BLaER1 treated with 17β-estradiol and CSF1 and Interleukin-3, amounts not matched to agents 10 nM and 100 nM (cell line): ENCODE data around the gene PRPF8.
"Not testable (repeated sequence)": the region's sequence is repeated elsewhere in the genome, so short reads cannot be mapped to it uniquely, and the experiment has no call there.

Source experiments
- H3K27ac ChIP-seq, 11 experiments: shearing (Covaris generic); formaldehyde crosslinking; 2 replicates each; pipeline ENCODE4 v1.8.1; 2022
- H3K27me3 ChIP-seq, 11 experiments: shearing (Covaris generic); formaldehyde crosslinking; 2 replicates each; pipeline ENCODE4 v1.8.1; 2022
- H3K36me3 ChIP-seq, 11 experiments: shearing (Covaris generic); formaldehyde crosslinking; 2 replicates each; pipeline ENCODE4 v1.8.1; 2022
- H3K4me1 ChIP-seq, 10 experiments: shearing (Covaris generic); formaldehyde crosslinking; 2 replicates each; pipeline ENCODE4 v1.8.1; 2022
- H3K4me2 ChIP-seq, 11 experiments: shearing (Covaris generic); formaldehyde crosslinking; 2 replicates each; pipeline ENCODE4 v1.8.1; 2022
- H3K4me3 ChIP-seq, 10 experiments: shearing (Covaris generic); formaldehyde crosslinking; 2 replicates each; pipeline ENCODE4 v1.8.1; 2022
- H3K9ac ChIP-seq, 11 experiments: shearing (Covaris generic); formaldehyde crosslinking; 2 replicates each; pipeline ENCODE4 v1.8.1; 2022
- H3K9me3 ChIP-seq, 11 experiments: shearing (Covaris generic); formaldehyde crosslinking; replicated peaks in 1 of 11; 2 replicates each; pipeline ENCODE4 v1.8.1; 2022
- H4K20me1 ChIP-seq, 11 experiments: shearing (Covaris generic); formaldehyde crosslinking; 2 replicates each; pipeline ENCODE4 v1.8.1; 2022
- Cebpa-rat ChIP-seq, 11 experiments: shearing (Covaris generic); IDR thresholded peaks; 2 replicates each; pipeline ENCODE4 v1.8.1; 2022

Gene PRPF8

DNA sequence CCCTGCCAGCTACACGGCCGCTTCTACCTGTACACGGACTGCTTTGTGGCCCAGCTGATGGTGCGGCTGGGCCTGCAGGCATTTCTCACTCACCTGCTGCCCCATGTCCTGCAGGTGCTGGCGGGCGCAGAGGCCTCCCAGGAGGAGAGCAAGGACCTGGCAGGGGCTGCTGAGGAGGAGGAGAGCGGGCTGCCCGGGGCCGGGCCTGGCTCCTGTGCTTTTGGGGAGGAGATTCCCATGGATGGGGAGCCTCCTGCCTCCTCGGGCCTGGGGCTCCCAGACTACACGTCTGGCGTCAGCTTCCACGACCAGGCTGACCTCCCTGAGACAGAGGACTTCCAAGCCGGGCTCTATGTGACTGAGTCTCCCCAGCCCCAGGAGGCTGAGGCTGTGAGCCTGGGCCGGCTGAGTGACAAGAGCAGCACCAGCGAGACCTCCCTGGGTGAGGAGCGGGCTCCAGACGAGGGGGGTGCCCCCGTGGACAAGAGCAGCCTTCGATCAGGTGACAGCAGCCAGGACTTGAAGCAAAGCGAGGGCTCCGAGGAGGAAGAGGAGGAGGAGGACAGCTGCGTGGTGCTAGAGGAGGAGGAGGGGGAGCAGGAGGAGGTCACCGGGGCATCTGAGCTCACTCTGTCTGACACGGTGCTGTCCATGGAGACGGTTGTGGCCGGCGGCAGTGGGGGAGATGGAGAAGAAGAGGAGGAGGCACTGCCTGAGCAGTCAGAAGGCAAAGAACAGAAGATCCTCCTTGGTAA, 43.4 kb upstream of the PRPF8 start:
- peaks cover 31 to 66% (median 47%) of the 10 kb centered on the region in 11 experiments for H3K36me3 ChIP-seq
- peak overlapping the region; percentile 22 to 94 (median 48); a peak in 17 of 22 replicates for H3K9ac ChIP-seq
- H3K27me3 ChIP-seq, result no peaks in the 10 kb centered on the region
- H3K4me1 ChIP-seq, result peaks cover 67 to 90% (median 79%) of the 10 kb centered on the region in 10 experiments
- TF ChIP-seq Cebpa-rat (IDR thresholded peaks at IDR 0.05), result no peak
- H3K4me2 ChIP-seq, result peak overlapping the region in 10 of 11 experiments; percentile 4 to 99 (median 65); a peak in 18 of 22 replicates
- H3K9me3 ChIP-seq, result no peaks in the 10 kb centered on the region
- peak overlapping the region in 6 of 11 experiments; percentile 8 to 45 (median 34); a peak in 10 of 22 replicates for H3K27ac ChIP-seq
- peak overlapping the region in 3 of 10 experiments; percentile 8 to 40 (median 26); a peak in 5 of 20 replicates for H3K4me3 ChIP-seq
- H4K20me1 ChIP-seq, result peaks cover 0 to 77% (median 40%) of the 10 kb centered on the region in 11 experiments; a peak in 16 of 22 replicates

DNA sequence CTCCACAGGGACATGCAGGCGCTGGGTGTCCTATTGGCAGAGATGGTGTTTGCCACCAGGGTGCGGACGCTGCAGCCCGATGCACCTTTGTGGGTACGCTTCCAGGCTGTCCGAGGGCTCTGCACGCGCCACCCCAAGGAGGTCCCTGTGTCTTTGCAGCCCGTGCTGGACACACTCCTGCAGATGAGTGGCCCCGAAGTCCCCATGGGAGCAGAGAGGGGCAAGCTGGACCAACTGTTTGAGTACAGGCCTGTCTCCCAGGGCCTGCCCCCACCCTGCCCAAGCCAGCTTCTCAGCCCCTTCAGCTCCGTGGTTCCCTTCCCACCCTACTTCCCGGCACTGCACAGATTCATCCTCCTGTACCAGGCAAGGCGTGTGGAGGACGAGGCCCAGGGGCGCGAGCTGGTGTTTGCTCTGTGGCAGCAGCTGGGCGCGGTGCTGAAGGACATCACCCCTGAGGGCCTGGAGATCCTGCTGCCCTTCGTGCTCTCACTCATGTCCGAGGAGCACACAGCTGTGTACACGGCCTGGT, 42.7 kb upstream of the PRPF8 start:
- Histone ChIP-seq H3K9me3 (no peaks in the 10 kb centered on the region), H3K4me3 (peak overlapping the region in 3 of 10 experiments; percentile 8 to 77 (median 72); a peak in 3 of 20 replicates), H3K27ac (peak overlapping the region in 2 of 11 experiments; percentile 38 to 45; a peak in 3 of 22 replicates), H4K20me1 (peaks cover 0 to 70% (median 40%) of the 10 kb centered on the region in 11 experiments; a peak in 16 of 22 replicates), H3K9ac (peak overlapping the region; percentile 13 to 94 (median 48); a peak in 15 of 22 replicates), H3K4me1 (peaks cover 67 to 89% (median 80%) of the 10 kb centered on the region in 10 experiments), H3K4me2 (peak overlapping the region in 7 of 11 experiments; percentile 28 to 99 (median 99); a peak in 13 of 22 replicates), H3K27me3 (no peaks in the 10 kb centered on the region), H3K36me3 (peaks cover 31 to 60% (median 46%) of the 10 kb centered on the region in 11 experiments)
- TF ChIP-seq Cebpa-rat (IDR thresholded peaks at IDR 0.05), result no peak

DNA sequence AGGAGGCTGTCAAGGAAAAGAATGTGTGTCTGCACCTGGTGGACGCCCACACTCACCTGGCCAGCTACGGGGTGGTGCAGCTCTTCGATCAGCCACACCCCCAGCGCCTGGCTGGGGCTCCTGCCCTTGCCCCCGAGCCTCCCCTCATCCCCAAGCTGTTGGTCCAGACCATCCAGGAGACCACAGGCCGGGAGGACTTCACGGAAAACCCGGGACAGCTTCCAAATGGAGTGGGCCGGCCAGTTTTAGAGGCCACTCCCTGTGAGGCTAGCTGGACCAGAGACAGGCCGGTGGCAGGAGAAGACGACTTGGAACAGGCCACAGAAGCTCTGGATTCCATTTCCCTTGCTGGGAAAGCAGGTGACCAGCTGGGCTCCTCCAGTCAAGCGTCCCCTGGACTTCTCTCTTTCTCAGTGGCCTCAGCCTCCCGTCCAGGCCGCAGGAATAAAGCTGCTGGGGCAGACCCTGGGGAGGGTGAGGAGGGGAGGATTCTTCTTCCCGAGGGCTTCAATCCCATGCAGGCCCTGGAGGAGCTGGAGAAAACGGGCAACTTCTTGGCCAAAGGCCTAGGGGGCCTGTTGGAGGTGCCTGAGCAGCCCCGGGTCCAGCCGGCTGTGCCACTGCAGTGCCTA, 42.1 kb upstream of the PRPF8 start:
- Histone ChIP-seq H4K20me1 (peaks cover 0 to 65% (median 40%) of the 10 kb centered on the region in 11 experiments; a peak in 16 of 22 replicates), H3K4me2 (peak overlapping the region in 6 of 11 experiments; percentile 28 to 99 (median 99); a peak in 9 of 22 replicates), H3K9ac (peak overlapping the region in 10 of 11 experiments; percentile 10 to 94 (median 48); a peak in 13 of 22 replicates), H3K9me3 (no peaks in the 10 kb centered on the region), H3K36me3 (peaks cover 31 to 60% (median 46%) of the 10 kb centered on the region in 11 experiments), H3K4me1 (peaks cover 68 to 94% (median 83%) of the 10 kb centered on the region in 10 experiments), H3K27ac (no peak overlapping the region; a peak in 2 of 22 replicates), H3K4me3 (peak overlapping the region in 2 of 10 experiments; percentile 72 to 77; a peak in 3 of 20 replicates), H3K27me3 (no peaks in the 10 kb centered on the region)
- no peak for TF ChIP-seq Cebpa-rat (IDR thresholded peaks at IDR 0.05)

DNA sequence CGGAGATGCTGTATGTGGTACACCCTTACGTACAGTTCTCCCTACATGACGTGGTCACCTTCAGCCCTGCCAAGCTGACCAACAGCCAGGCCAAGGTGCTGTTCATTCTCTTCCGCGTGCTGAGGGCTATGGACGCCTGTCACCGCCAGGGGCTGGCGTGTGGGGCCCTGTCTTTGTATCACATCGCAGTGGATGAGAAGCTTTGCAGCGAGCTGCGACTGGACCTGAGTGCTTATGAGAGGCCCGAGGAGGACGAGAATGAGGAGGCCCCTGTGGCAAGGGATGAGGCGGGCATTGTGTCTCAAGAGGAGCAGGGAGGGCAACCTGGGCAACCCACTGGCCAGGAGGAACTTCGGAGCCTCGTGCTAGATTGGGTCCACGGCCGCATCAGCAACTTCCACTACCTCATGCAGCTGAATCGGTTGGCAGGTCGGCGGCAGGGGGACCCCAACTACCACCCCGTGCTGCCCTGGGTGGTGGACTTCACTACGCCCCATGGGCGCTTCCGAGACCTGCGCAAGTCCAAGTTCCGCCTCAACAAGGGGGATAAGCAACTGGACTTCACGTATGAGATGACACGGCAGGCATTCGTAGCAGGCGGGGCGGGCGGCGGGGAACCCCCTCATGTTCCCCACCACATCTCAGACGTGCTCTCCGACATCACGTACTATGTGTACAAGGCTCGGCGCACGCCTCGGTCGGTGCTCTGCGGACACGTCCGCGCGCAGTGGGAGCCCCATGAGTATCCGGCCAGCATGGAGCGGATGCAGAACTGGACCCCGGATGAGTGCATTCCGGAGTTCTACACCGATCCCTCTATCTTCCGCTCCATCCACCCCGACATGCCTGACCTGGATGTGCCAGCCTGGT, 41.2 kb upstream of the PRPF8 start:
- Histone ChIP-seq H3K36me3 (peaks cover 27 to 51% (median 39%) of the 10 kb centered on the region in 11 experiments), H3K9ac (peak overlapping the region; percentile 84 to 95 (median 92)), H4K20me1 (peaks cover 0 to 56% (median 33%) of the 10 kb centered on the region in 11 experiments; a peak in 16 of 22 replicates), H3K27me3 (no peaks in the 10 kb centered on the region), H3K9me3 (no peaks in the 10 kb centered on the region), H3K4me2 (peak overlapping the region; percentile 94 to 100 (median 99)), H3K4me1 (peaks cover 76 to 94% (median 87%) of the 10 kb centered on the region in 10 experiments), H3K27ac (peak overlapping the region; percentile 1 to 99 (median 96); a peak in 18 of 22 replicates), H3K4me3 (peak overlapping the region; percentile 72 to 86 (median 80); a peak in 19 of 20 replicates)
- TF ChIP-seq Cebpa-rat (IDR thresholded peaks at IDR 0.05), result no peak

DNA sequence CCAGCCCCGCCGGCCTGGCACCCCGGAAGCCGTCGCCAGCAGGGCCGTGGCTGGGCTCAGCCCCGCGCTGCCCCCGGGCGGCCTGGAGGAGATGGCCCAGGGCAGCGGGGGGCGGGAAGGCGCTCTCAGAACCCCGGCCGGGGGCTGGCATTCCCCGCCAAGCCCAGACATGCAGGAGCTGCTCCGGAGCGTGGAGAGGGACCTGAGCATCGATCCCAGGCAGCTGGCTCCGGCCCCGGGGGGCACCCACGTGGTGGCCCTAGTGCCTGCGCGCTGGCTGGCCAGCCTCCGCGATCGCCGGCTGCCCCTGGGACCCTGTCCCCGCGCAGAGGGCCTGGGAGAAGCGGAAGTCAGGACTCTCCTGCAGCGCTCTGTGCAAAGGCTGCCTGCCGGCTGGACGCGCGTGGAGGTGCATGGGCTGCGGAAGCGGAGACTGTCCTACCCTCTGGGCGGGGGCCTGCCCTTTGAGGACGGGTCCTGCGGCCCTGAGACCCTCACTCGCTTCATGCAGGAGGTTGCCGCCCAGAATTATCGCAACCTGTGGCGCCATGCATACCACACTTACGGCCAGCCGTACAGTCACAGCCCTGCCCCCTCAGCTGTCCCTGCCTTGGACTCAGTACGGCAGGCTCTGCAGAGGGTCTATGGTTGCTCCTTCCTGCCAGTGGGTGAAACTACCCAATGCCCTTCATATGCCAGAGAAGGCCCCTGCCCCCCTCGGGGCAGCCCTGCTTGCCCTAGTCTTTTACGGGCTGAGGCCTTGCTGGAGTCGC, 40.4 kb upstream of the PRPF8 start:
- TF ChIP-seq Cebpa-rat (IDR thresholded peaks at IDR 0.05), result no peak
- H3K4me3 ChIP-seq, result peak overlapping the region; percentile 72 to 86 (median 80)
- H3K9ac ChIP-seq, result peak overlapping the region; percentile 84 to 95 (median 92)
- H3K4me1 ChIP-seq, result peaks cover 82 to 94% (median 90%) of the 10 kb centered on the region in 10 experiments
- peak overlapping the region; percentile 89 to 99 (median 96) for H3K27ac ChIP-seq
- no peaks in the 10 kb centered on the region for H3K27me3 ChIP-seq
- no peaks in the 10 kb centered on the region for H3K9me3 ChIP-seq
- peak overlapping the region; percentile 94 to 100 (median 99) for H3K4me2 ChIP-seq
- peaks cover 21 to 44% (median 33%) of the 10 kb centered on the region in 11 experiments for H3K36me3 ChIP-seq
- peaks cover 0 to 48% (median 27%) of the 10 kb centered on the region in 11 experiments; a peak in 14 of 22 replicates for H4K20me1 ChIP-seq

DNA sequence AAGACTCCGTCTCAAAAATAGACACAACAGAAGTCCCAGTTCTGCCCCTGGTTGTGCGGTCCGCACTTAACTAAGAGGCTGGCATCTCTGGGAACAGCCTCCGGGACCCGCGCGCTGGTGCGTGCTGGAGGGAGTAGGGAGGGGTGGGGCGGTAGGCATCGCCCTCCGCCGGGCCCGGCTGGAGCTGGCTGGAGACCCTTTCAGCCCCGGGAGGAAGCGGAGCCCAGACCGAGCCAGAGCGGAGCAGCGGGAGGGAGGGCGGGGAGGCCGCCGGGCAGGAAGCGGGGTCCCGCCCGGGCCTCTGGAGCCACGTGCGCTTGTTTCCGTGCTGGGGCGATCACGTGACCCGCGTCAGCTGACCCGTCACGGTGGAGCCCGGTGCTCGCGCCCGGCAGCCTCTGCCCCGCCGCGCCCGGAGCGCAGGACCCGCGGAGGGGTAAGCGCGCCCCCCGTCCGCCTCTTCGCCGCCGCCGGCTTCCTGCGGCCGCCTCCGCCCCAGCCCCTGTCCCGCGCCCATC, 39.7 kb upstream of the PRPF8 start, which contains the start of gene WDR81:
TSS of gene WDR81 (plus strand) at position 354 of the 518 bp plus-strand sequence. CDS start 256 bp downstream, outside the sequence.
- TF ChIP-seq Cebpa-rat (IDR thresholded peaks at IDR 0.05), result no peak
- Histone ChIP-seq H3K36me3 (peaks cover 21 to 38% (median 33%) of the 10 kb centered on the region in 11 experiments), H3K27ac (peak within 1 kb of the TSS; percentile 89 to 99 (median 96)), H3K4me1 (peaks cover 77 to 90% (median 84%) of the 10 kb centered on the region in 10 experiments), H3K4me3 (peak within 1 kb of the TSS; percentile 72 to 86 (median 80)), H3K9me3 (no peaks in the 10 kb centered on the region), H4K20me1 (peaks cover 0 to 41% (median 25%) of the 10 kb centered on the region in 11 experiments; a peak in 14 of 22 replicates), H3K4me2 (peak within 1 kb of the TSS; percentile 94 to 100 (median 99)), H3K27me3 (no peaks in the 10 kb centered on the region), H3K9ac (peak within 1 kb of the TSS; percentile 84 to 95 (median 92))

DNA sequence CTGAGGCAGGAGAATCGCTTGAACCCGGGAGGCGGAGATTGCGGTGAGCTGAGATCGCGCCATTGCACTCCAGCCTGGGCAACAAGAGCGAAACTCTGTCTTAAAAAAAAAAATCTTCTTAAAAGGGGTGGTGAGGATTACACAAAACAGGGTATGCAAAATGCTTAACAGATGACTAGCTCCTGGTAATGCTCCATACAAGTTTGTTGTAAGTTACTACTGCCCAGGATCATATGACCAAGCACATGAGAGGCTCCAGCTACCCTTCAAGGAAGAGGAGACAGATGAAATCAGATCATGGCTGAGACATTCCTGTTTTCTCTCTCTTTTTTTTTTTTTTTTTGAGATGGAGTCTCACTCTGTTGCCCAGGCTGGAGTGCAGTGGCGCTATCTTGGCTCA, 37.4 kb upstream of the PRPF8 start:
- not testable (repeated sequence) for H3K4me3 ChIP-seq, H3K27me3 ChIP-seq, H3K9me3 ChIP-seq
- Histone ChIP-seq H3K4me2 (peak overlapping the region; percentile 94 to 100 (median 99)), H3K4me1 (peaks cover 67 to 85% (median 77%) of the 10 kb centered on the region in 10 experiments), H3K9ac (peak overlapping the region in 10 of 11 experiments; percentile 84 to 95 (median 92); a peak in 17 of 22 replicates), H4K20me1 (peaks cover 0 to 18% (median 13%) of the 10 kb centered on the region in 11 experiments; a peak in 12 of 22 replicates), H3K36me3 (peaks cover 7 to 15% (median 13%) of the 10 kb centered on the region in 11 experiments; a peak in 20 of 22 replicates), H3K27ac (peak overlapping the region; percentile 89 to 99 (median 96); a peak in 21 of 22 replicates)
